HG03159 (cell line): ENCODE measurements around the gene HTR4.

Experiments
- ATAC-seq: cut with Tn5 transposase; IDR thresholded peaks from one replicate; pipeline ENCODE4 v1.9.1; 2021; ENCODE audit warnings: mild to moderate bottlenecking, moderate library complexity; ENCODE audit not compliant: unreplicated experiment

The HTR4 gene

GRCh38 chr5:148619484-148619883, 34.8 kb downstream of the HTR4 start:
- no peak for ATAC-seq

GRCh38 chr5:148615644-148616275, 38.6 kb downstream of the HTR4 start:
- no peak for ATAC-seq

GRCh38 chr5:148607406-148607805, 46.9 kb downstream of the HTR4 start:
- no peak for ATAC-seq

- ATAC-seq: no peak
Measured at GRCh38 chr5:148606296-148606695, 48.0 kb downstream of the HTR4 start.

- ATAC-seq: no peak
Measured at GRCh38 chr5:148599187-148599586, 55.1 kb downstream of the HTR4 start.

GRCh38 chr5:148595697-148596096, 58.6 kb downstream of the HTR4 start:
- ATAC-seq: no peak

- no peak for ATAC-seq
Measured at GRCh38 chr5:148586796-148587195, 67.5 kb downstream of the HTR4 start.

- ATAC-seq: no peak
Measured at GRCh38 chr5:148585988-148586387, 68.3 kb downstream of the HTR4 start.

- no peak for ATAC-seq
Measured at GRCh38 chr5:148584103-148584502, 70.2 kb downstream of the HTR4 start.

- ATAC-seq: no peak
Measured at GRCh38 chr5:148583421-148583965, 70.8 kb downstream of the HTR4 start.

- ATAC-seq: no peak
Measured at GRCh38 chr5:148574167-148574566, 80.2 kb downstream of the HTR4 start.

- ATAC-seq: no peak
Measured at GRCh38 chr5:148573374-148573773, 81.0 kb downstream of the HTR4 start.

GRCh38 chr5:148569948-148570347, 84.4 kb downstream of the HTR4 start:
- ATAC-seq: no peak

- ATAC-seq: no peak
Measured at GRCh38 chr5:148565148-148565547, 89.2 kb downstream of the HTR4 start.

- ATAC-seq: no peak
Measured at GRCh38 chr5:148563021-148563420, 91.3 kb downstream of the HTR4 start.

- no peak for ATAC-seq
Measured at GRCh38 chr5:148561801-148562311, 92.5 kb downstream of the HTR4 start.

- no peak for ATAC-seq
Measured at GRCh38 chr5:148559461-148559860, 94.9 kb downstream of the HTR4 start.

GRCh38 chr5:148558892-148559291, 95.4 kb downstream of the HTR4 start:
- ATAC-seq: no peak

- no peak for ATAC-seq
Measured at GRCh38 chr5:148556835-148557234, 97.5 kb downstream of the HTR4 start.

- ATAC-seq: no peak
Measured at GRCh38 chr5:148554621-148555020, 99.7 kb downstream of the HTR4 start.

GRCh38 chr5:148543727-148544126, 110.6 kb downstream of the HTR4 start:
- no peak for ATAC-seq

- no peak for ATAC-seq
Measured at GRCh38 chr5:148542812-148543211, 111.5 kb downstream of the HTR4 start.
